MM.1S (cell line): Measurements from ENCODE around the gene PROCA1.

Experiments
- EZH2 ChIP-seq: fragments of 300-600 bp; sonication (generic); optimal IDR thresholded peaks from 2 replicates; pipeline ENCODE3; 2017; ENCODE audit warnings: low read depth, mild to moderate bottlenecking, antibody characterized with exemption, low read length, mixed read lengths
- EZH2phosphoT487 ChIP-seq: fragments of 300-600 bp; sonication (generic); IDR thresholded peaks from 2 replicates; pipeline ENCODE4 v1.6.1; 2018; ENCODE audit warnings: antibody characterized with exemption, low read length
- TF ChIP-seq, protein P1 (sequence below): fragments of 300-600 bp; sonication (generic); IDR thresholded peaks from 2 replicates; pipeline ENCODE4 v1.5.1; 2016; ENCODE audit warnings: antibody characterized with exemption, low read length, mixed read lengths

GRCh38 chr17:28665994-28666393 is 45.7 kb downstream of the PROCA1 start:
- TF ChIP-seq, protein P1, sequence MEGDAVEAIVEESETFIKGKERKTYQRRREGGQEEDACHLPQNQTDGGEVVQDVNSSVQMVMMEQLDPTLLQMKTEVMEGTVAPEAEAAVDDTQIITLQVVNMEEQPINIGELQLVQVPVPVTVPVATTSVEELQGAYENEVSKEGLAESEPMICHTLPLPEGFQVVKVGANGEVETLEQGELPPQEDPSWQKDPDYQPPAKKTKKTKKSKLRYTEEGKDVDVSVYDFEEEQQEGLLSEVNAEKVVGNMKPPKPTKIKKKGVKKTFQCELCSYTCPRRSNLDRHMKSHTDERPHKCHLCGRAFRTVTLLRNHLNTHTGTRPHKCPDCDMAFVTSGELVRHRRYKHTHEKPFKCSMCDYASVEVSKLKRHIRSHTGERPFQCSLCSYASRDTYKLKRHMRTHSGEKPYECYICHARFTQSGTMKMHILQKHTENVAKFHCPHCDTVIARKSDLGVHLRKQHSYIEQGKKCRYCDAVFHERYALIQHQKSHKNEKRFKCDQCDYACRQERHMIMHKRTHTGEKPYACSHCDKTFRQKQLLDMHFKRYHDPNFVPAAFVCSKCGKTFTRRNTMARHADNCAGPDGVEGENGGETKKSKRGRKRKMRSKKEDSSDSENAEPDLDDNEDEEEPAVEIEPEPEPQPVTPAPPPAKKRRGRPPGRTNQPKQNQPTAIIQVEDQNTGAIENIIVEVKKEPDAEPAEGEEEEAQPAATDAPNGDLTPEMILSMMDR, result no peak
- TF ChIP-seq EZH2 (no peak), EZH2phosphoT487 (no peak)
